ENCODE measurements around the gene CCDC93. TPM values are rescaled to one million over a fixed set of nuclear protein-coding genes. Genes with fewer than 3 reads are reported as not detected.

Gene CCDC93
- total RNA-seq, 1 experiment from 2014 or later, result 9.0 TPM

DNA sequence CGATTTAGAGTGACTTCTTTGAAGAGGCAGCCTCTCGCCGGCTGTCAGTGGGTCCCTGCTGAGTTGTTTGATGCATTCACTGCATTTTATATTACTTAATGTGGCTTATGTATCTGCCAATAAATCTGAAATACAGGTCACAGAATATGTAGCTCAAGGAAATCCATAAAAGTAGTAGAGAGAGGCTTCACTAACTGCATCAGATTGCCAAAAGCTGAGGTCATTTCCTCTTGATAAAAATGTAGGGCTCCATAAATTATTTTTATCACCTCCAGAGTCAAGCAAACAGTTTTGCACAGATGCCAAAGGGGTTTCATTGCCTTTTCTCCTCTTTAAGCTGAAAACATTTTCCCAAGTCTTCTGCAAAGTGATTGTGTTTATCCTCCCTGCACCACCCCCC, 36.5 kb upstream of the CCDC93 start:
- Histone ChIP-seq H3K4me3 (ENCODE audit: insufficient read depth, low read depth, low read length) (no peak overlapping the region), H3K36me3 (replicated peaks; ENCODE audit: control insufficient read depth, insufficient read depth, low read length) (no peaks in the 10 kb centered on the region), H3K27me3 (ENCODE audit: control insufficient read depth, insufficient read depth, low read length) (no peaks in the 10 kb centered on the region)
- DNase-seq, result no peak

DNA sequence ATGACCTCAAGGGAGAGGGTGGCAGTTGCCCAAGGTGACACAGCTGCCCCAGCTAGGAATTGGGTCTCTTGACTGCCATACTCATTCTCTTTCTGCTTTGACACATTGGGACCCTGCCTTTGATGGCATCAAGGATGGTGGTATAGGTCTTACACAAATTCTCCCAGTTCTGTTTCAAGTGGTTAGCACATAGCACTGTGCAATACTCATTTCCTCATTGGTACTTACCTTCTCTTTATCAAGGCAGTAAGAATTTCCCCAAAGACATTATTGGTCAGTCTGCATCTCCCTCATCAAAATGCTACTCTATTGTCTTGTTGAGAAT, 35.9 kb upstream of the CCDC93 start:
- no peaks in the 10 kb centered on the region for H3K36me3 ChIP-seq (replicated peaks; ENCODE audit: control insufficient read depth, insufficient read depth, low read length)
- no peak for DNase-seq
- no peak overlapping the region for H3K4me3 ChIP-seq (ENCODE audit: insufficient read depth, low read depth, low read length)
- no peaks in the 10 kb centered on the region for H3K27me3 ChIP-seq (ENCODE audit: control insufficient read depth, insufficient read depth, low read length)

DNA sequence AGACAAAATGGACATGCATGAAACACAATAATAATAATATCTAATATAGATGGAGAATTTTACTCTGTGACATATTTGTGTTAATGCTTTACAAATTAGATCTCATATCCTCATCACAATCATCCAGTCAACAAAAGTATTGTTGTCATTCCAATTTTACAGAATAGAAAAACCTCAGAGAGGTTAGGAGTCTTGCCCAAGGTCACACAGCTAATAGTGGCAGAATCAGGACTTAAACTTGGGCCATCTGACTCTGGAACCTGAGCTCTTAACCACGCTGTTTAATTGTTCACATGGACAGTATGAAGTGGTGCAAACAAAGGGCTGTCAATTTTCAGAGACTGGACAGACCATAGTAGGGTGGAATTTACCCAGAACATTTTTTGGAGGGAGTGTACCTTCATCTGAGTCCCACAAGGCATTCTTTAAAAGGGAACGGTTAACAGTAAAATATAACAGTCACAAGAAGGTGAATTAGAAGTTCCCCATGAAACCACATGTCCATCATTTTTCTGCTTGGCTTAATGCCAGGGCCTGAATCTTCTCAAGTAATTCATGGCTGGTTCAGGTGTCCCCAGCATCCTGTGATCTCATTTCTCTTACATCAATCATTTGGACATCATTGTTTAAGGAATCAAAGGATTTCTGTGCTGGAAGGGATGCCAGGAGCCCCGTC, 35.4 kb upstream of the CCDC93 start:
- no peak for DNase-seq
- Histone ChIP-seq H3K27me3 (ENCODE audit: control insufficient read depth, insufficient read depth, low read length) (no peaks in the 10 kb centered on the region; the same call in 1 of the 2 replicates), H3K4me3 (ENCODE audit: insufficient read depth, low read depth, low read length) (no peak overlapping the region), H3K36me3 (replicated peaks; ENCODE audit: control insufficient read depth, insufficient read depth, low read length) (no peaks in the 10 kb centered on the region)

DNA sequence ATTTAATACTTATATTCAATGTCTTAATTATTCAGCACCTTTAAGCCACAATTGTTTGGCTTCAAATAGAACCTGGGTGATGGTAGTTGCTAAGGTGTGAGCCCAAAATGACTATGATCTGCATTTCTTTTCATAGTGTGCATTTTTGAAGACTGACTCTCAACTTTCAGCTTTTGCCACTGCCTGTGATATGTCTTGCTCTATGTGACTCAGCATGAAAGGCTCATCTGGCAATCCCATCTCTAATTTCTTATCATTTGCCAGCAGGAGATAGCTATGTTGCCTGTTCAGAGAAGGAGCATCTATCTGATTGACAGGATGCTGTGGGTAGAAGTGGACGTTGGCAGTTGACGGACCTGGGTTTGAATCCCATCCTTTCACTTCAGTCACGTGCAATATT, 34.5 kb upstream of the CCDC93 start:
- Histone ChIP-seq H3K4me3 (ENCODE audit: insufficient read depth, low read depth, low read length) (no peak overlapping the region), H3K36me3 (replicated peaks; ENCODE audit: control insufficient read depth, insufficient read depth, low read length) (no peaks in the 10 kb centered on the region), H3K27me3 (ENCODE audit: control insufficient read depth, insufficient read depth, low read length) (no peaks in the 10 kb centered on the region; the same call in 1 of the 2 replicates)
- no peak for DNase-seq

DNA sequence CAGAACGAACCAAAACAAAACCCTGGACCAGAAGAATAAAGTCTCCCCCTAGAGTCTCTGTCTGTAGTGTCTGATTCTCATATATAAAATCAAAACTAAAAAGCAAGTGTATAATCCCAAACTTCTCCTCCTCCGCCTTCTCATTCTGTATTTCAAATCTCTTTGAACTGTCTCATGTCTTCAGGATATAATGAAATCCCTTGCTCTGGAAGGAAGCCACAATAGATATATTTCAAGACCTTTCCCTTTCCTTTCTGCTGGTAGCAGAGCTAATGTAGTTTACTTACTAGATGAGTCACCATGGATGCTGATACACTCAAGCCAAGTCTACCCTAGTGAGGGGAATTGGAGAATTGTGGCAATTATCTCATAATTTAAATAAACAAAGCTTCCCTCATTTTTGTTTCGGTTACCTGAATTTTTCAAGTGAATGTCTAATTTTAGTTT, 33.5 kb upstream of the CCDC93 start:
- Histone ChIP-seq H3K4me3 (ENCODE audit: insufficient read depth, low read depth, low read length) (no peak overlapping the region), H3K36me3 (replicated peaks; ENCODE audit: control insufficient read depth, insufficient read depth, low read length) (no peaks in the 10 kb centered on the region), H3K27me3 (ENCODE audit: control insufficient read depth, insufficient read depth, low read length) (no peaks in the 10 kb centered on the region; the same call in 1 of the 2 replicates)
- no peak for DNase-seq

DNA sequence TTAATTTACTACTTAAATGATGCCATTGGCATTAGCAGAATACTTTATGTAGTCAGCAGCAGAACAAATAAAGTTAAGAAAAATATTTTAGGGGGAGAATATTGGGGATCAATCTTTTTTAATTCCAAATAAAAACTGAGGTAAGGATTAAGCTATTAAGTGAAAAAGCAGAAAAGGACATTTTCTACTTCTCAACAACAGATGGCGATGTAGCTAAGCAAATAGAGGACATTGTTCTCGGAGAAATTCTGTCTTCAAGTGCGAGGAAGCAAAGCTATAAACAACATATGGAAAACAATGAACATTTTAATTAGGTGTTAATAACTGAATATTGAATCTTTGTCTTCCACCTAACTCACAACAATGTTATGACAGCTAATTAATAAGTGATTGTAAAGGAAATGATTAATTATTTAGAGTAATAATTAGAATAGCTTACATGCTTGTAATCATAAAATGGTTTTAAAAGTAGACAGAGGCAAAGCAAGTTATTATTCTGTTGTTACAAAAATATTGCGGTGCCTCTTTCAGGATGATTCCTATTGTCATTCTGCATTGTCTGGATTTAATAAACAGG, 32.9 kb upstream of the CCDC93 start:
- no peaks in the 10 kb centered on the region; the same call in 1 of the 2 replicates for H3K27me3 ChIP-seq (ENCODE audit: control insufficient read depth, insufficient read depth, low read length)
- H3K4me3 ChIP-seq (ENCODE audit: insufficient read depth, low read depth, low read length), result no peak overlapping the region
- H3K36me3 ChIP-seq (replicated peaks; ENCODE audit: control insufficient read depth, insufficient read depth, low read length), result no peaks in the 10 kb centered on the region
- no peak for DNase-seq

DNA sequence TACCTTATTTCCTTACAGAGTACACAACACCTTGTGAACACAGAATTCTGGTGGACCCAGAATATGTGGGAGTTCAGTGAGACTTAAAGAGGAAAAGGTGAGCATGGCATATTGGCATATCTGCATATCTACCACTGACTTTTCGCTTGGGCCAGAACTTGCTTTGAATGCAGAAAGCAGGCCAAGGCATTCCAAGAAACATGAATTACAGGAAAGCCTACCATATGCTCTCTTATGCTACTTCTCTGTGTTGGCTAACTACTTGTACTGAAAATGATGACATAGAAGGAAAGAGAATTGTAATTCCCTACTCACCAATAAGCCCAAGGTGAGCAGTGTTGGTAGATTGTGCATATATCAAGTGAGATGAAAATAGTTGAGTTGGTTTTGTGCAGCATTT, 31.4 kb upstream of the CCDC93 start:
- Histone ChIP-seq H3K27me3 (ENCODE audit: control insufficient read depth, insufficient read depth, low read length) (no peaks in the 10 kb centered on the region; the same call in 1 of the 2 replicates), H3K4me3 (ENCODE audit: insufficient read depth, low read depth, low read length) (no peak overlapping the region), H3K36me3 (replicated peaks; ENCODE audit: control insufficient read depth, insufficient read depth, low read length) (no peaks in the 10 kb centered on the region)
- DNase-seq, result no peak

DNA sequence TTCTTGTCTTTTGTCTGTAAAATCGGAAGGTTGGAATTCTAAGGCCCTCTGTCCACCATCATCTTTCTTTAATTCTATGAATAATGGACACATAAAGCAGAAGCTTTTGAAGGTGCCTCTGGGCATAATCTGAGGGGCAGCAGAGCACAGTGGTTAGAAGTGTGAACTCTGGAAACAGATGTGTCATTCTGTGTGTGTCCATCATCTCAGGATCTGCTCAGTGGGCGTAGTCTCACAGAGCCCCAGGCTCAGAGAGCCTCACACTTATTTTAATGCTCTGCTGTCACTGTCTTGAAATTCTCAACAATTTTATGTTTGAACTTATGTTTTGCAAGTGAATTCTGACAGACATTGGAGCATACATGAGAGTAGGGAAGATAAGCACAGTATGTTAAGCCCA, 31.0 kb upstream of the CCDC93 start:
- no peak for DNase-seq
- Histone ChIP-seq H3K36me3 (replicated peaks; ENCODE audit: control insufficient read depth, insufficient read depth, low read length) (no peaks in the 10 kb centered on the region), H3K27me3 (ENCODE audit: control insufficient read depth, insufficient read depth, low read length) (no peaks in the 10 kb centered on the region; the same call in 1 of the 2 replicates), H3K4me3 (ENCODE audit: insufficient read depth, low read depth, low read length) (no peak overlapping the region)

DNA sequence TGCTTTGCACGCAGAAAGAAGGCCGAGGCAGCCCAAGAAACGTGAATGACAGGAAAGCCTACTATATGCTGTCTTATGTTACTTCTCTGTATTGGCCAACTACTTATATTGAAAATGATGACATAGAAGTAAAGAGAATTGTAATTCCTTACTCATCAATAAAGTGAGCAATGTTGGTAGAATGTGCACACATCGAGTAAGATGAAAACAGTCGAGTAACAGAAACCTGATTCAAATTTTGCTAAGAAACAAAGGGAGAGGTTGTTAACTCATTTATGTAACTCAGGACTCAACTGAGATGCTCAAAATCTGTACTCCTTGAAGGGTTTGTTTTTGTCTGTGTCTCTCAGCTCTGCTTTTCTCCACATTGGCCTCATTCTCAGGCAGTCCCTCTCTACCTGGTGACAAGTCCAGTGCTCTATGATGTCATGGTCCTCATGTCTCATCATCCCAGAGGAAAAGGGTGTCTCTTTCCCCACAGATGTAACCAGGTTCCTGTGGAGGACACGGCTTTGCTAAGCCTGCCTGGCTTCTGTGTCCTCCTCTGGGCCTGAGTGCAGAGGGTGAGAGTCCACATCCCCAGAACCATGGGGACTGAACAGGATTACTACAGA, 30.3 kb upstream of the CCDC93 start:
- Histone ChIP-seq H3K27me3 (ENCODE audit: control insufficient read depth, insufficient read depth, low read length) (no peaks in the 10 kb centered on the region; the same call in 1 of the 2 replicates), H3K4me3 (ENCODE audit: insufficient read depth, low read depth, low read length) (no peak overlapping the region), H3K36me3 (replicated peaks; ENCODE audit: control insufficient read depth, insufficient read depth, low read length) (no peaks in the 10 kb centered on the region)
- no peak for DNase-seq

DNA sequence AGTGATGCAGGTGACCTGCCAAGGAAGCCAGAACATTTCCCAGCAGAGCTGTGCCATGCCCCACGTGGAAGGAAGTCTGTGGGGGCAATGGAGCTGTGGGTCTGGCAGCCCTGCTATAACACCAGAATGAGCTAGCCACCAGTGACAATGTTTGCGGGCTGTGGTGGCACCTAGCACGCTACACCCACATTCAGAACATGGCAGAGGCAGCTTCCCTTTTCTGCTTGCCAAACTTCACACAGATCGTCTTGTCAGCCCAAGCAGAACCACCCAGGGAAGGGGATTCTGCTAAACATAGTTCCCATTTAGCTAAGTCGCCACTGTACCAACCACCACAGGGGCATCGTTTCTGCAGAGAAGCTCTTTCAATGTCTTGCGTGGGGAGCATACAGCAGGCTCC, 27.0 kb upstream of the CCDC93 start:
- Histone ChIP-seq H3K36me3 (replicated peaks; ENCODE audit: control insufficient read depth, insufficient read depth, low read length) (no peaks in the 10 kb centered on the region), H3K27me3 (ENCODE audit: control insufficient read depth, insufficient read depth, low read length) (no peaks in the 10 kb centered on the region; the same call in 1 of the 2 replicates), H3K4me3 (ENCODE audit: insufficient read depth, low read depth, low read length) (no peak overlapping the region)
- DNase-seq, result no peak

DNA sequence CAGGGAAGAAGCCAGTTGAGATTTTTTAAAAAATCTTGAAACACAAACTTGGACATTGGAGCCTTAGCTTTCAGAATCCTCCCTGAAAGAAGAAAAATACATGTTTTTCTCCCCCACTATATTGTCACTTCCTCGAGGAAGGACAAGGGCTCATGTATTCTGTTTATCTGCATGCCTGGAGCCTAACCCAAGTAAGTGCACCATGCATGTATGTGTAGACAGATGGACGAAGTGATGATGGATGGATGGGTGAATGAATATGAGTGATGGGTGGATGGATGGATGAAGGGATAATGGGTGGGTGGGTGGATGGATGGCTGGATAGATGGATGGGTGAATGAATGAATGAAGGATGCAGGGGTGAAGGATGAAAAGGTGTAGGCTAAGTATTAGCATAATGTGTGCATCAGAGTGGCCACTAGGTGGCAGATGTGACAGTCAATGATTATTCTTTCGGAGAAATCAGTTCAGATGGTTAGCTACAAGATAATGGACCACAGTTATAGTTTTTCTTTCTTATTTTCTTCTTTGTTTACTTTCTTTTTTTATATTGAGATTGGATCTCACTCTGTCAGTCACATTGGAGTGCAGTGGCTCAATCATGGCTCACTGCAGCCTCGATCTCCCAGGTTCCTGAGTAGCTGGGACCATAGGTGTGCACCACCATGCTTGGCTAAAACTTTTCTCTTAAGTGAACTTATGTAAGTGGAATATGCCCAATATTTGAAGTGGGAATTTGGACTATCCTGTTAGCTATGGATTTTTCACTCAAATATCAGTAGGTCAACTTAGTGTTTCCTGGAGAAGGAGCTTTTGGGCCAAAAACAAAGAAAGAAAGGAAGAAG, 18.5 kb upstream of the CCDC93 start:
- H3K4me3 ChIP-seq (ENCODE audit: insufficient read depth, low read depth, low read length), result no peak overlapping the region
- no peaks in the 10 kb centered on the region for H3K27me3 ChIP-seq (ENCODE audit: control insufficient read depth, insufficient read depth, low read length)
- peak; percentile 54 for DNase-seq
- H3K36me3 ChIP-seq (replicated peaks; ENCODE audit: control insufficient read depth, insufficient read depth, low read length), result no peaks in the 10 kb centered on the region

DNA sequence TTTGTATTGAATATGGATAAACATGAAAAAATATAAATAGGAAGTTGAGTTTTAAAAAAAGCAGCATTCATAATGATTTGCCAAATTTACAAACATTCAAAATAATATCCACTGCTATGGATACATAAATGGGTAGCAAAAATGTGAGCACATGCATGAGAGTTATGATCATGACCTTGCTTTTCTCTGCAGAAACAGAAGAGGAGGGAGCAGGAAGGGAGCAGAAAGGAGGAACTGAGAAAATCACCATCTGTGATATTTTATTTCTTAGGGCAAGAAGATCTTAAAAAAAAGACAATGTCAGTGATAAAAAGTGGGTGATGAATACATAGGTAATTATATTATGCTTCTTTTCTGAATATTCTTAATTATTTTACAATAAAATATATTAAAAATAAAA, 17.7 kb upstream of the CCDC93 start:
- H3K4me3 ChIP-seq (ENCODE audit: insufficient read depth, low read depth, low read length), result no peak overlapping the region
- H3K36me3 ChIP-seq (replicated peaks; ENCODE audit: control insufficient read depth, insufficient read depth, low read length), result no peaks in the 10 kb centered on the region
- no peak for DNase-seq
- H3K27me3 ChIP-seq (ENCODE audit: control insufficient read depth, insufficient read depth, low read length), result no peaks in the 10 kb centered on the region

DNA sequence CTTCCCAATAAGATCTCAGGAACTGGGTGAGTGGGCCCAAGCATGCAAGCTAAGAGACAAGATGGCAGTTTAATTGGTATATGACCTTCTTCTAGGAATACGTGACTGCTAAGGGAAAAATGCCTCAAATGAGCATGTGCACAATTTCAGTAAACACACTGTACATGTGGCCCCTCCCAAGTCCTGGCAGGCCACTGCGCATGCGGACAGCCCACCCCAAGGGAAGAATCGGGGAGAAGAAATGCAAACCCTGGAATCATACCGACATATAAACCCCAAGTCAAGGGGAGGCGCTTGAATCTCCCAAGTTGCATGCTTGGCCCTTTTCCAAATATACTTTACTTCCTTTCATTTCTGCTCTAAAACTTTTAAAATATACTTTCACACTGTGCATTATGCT, 15.2 kb upstream of the CCDC93 start:
- no peaks in the 10 kb centered on the region for H3K36me3 ChIP-seq (replicated peaks; ENCODE audit: control insufficient read depth, insufficient read depth, low read length)
- no peak overlapping the region for H3K4me3 ChIP-seq (ENCODE audit: insufficient read depth, low read depth, low read length)
- no peak for DNase-seq
- H3K27me3 ChIP-seq (ENCODE audit: control insufficient read depth, insufficient read depth, low read length), result no peaks in the 10 kb centered on the region

DNA sequence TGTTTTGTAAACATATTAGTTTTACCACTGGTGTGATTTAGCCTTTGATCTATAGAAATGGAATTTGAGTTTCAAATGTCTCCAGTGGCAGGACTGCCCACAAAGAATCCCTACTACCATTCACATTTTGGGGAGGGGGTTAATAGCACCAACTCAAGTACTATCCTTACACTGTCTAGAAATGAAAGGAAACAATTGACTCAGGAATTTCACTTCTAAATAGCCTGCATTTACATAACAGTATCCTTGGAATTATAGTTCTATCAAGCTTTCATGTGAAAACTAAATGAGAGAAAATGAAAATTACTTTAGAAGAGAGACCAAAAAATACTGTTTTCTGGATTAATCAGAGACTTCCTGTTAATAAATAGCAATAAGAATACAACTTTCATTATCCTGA, 7.5 kb upstream of the CCDC93 start:
- no peak for DNase-seq
- Histone ChIP-seq H3K4me3 (ENCODE audit: insufficient read depth, low read depth, low read length) (no peak overlapping the region), H3K36me3 (replicated peaks; ENCODE audit: control insufficient read depth, insufficient read depth, low read length) (no peaks in the 10 kb centered on the region)

DNA sequence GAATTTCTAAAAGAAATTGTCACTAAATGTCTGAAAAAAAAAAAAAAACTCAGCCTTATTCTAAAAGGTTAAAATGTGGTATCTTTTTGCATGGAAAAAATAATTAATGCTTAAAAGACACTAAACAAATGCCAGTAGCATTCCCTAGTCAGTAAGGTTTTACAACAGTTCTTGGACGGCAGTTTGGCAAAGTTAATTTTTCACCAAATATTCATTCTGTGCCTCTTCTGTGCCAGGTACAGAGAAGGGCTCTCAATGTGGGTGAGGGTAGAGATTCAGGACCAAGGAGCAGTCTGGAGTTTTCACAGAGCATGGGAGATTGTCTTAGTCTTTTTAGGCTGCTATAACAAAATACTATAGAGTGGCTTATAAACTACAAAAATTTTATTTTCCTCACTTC, 6.0 kb upstream of the CCDC93 start:
- Histone ChIP-seq H3K4me3 (ENCODE audit: insufficient read depth, low read depth, low read length) (no peak overlapping the region), H3K27me3 (ENCODE audit: control insufficient read depth, insufficient read depth, low read length) (peaks cover 13% of the 10 kb centered on the region), H3K36me3 (replicated peaks; ENCODE audit: control insufficient read depth, insufficient read depth, low read length) (no peaks in the 10 kb centered on the region)
- no peak for DNase-seq

More for the DNA sequence above, 7.5 kb upstream of the CCDC93 start:
- H3K27me3 ChIP-seq (ENCODE audit: control insufficient read depth, insufficient read depth, low read length), result peaks cover 3% of the 10 kb centered on the region
